ENCODE results near the gene ASPA.

The ASPA gene

DNA sequence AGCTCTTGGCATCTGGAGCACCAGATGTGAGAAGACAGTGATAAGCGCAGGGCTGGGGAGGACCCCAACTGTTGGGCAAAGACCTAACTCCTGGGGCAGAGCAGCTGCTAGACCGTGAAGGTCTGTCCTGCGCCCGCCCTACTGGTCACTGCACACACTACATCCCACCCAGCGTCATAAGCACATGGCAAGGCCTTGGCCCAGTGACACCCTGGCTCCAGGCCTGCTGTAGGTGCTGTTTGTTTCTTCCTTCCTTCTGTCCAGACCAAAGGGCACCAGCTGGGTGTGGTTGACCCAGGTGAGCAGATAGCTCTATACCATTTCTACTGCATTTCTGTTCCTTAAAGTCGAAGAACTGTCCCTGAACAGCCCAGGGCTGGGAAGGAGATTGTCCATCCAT is 75.4 kb downstream of the ASPA start:
- H3K4me3 ChIP-seq (ENCODE audit: low read length) = no peak overlapping the region
- no peak overlapping the region for H3K27ac ChIP-seq (ENCODE audit: low read depth, low read length)
- no peaks in the 10 kb centered on the region for H3K27me3 ChIP-seq (ENCODE audit: insufficient read depth, low read length)
- H3K36me3 ChIP-seq (ENCODE audit: insufficient read depth, low read length) = no peaks in the 10 kb centered on the region
- H3K9me3 ChIP-seq (ENCODE audit: insufficient read depth, low read depth, low read length) = no peaks in the 10 kb centered on the region
- WGBS = 90% methylated on average over 6 of the region's 6 CpGs
- H3K9ac ChIP-seq (ENCODE audit: low read depth, low read length) = no peak overlapping the region
- no peaks in the 10 kb centered on the region for H3K4me1 ChIP-seq (ENCODE audit: insufficient read depth, low read length)

DNA sequence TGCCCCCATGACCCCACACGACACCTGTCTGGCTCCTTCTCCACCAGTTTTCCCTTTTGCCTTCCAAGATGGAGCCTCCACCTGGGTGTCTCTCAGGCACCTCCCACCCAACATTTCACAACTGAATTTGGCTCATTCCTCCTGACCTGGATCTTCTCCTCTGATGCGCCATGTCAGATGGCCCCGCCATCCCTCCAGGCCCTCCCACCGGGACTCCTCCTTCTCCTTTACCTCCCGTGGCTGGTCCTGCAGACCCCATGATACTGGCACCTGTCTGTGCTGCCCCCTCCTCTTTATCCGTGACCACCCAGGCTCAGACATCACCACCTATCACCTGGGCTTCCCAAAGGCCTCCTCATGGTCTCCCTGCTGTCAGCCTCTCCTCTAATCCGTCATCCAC is 77.1 kb downstream of the ASPA start:
- H3K27me3 ChIP-seq (ENCODE audit: insufficient read depth, low read length) = no peaks in the 10 kb centered on the region
- no peak overlapping the region for H3K27ac ChIP-seq (ENCODE audit: low read depth, low read length)
- no peaks in the 10 kb centered on the region for H3K9me3 ChIP-seq (ENCODE audit: insufficient read depth, low read depth, low read length)
- 91% methylated on average over 7 of the region's 7 CpGs for WGBS
- H3K9ac ChIP-seq (ENCODE audit: low read depth, low read length) = no peak overlapping the region
- no peaks in the 10 kb centered on the region for H3K4me1 ChIP-seq (ENCODE audit: insufficient read depth, low read length)
- no peak overlapping the region for H3K4me3 ChIP-seq (ENCODE audit: low read length)
- H3K36me3 ChIP-seq (ENCODE audit: insufficient read depth, low read length) = no peaks in the 10 kb centered on the region
